ENCODE data around the gene IMPDH2.

The IMPDH2 gene

DNA sequence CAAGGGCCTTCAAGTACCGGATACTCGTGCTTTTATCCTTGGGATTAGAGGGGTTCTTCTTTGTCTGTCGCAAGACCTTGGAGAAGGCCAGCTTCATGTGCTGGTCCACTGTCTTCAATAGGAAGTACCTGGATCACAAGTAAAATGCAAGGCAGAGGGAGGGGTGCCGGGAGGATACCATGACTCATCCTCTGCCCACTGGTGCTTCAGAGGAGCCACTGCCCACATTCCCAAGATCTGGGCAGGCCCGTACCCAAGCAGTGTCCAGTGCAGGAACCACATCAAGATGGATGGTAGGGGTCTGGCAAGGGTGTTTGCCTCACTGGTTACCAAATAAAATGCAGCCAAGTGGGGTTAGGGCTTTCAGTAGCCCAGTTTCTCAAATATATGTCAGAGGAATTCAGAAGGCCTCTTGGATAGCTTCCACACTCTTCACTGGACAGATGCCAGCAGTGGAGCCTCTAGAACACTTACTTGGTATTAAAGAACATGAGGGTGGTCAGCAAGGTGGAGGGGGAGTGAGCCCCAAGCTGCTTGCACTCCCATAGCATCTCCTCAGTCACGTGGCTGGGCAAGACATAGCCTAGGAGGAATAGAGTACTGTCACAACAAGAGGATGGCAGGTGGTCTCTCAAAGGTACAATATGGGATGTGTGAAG is 3.6 kb upstream of the IMPDH2 start:
- H3K4me3 ChIP-seq (ENCODE audit: severe bottlenecking), result no peak overlapping the region
- peaks cover 70% of the 10 kb centered on the region for H3K36me3 ChIP-seq (ENCODE audit: low read depth)
- TF ChIP-seq, protein P1, sequence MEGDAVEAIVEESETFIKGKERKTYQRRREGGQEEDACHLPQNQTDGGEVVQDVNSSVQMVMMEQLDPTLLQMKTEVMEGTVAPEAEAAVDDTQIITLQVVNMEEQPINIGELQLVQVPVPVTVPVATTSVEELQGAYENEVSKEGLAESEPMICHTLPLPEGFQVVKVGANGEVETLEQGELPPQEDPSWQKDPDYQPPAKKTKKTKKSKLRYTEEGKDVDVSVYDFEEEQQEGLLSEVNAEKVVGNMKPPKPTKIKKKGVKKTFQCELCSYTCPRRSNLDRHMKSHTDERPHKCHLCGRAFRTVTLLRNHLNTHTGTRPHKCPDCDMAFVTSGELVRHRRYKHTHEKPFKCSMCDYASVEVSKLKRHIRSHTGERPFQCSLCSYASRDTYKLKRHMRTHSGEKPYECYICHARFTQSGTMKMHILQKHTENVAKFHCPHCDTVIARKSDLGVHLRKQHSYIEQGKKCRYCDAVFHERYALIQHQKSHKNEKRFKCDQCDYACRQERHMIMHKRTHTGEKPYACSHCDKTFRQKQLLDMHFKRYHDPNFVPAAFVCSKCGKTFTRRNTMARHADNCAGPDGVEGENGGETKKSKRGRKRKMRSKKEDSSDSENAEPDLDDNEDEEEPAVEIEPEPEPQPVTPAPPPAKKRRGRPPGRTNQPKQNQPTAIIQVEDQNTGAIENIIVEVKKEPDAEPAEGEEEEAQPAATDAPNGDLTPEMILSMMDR (IDR thresholded peaks at IDR 0.05; ENCODE audit: poor library complexity, severe bottlenecking), result no peak
- no peak for ATAC-seq (ENCODE audit: low read depth)
- DNase-seq (ENCODE audit: low spot score), result no peak
- H3K4me1 ChIP-seq (ENCODE audit: insufficient read depth, poor library complexity, severe bottlenecking), result peaks cover 5% of the 10 kb centered on the region
- no peak overlapping the region for H3K27ac ChIP-seq (ENCODE audit: poor library complexity, severe bottlenecking)
- no peaks in the 10 kb centered on the region for H3K27me3 ChIP-seq (ENCODE audit: insufficient read depth, poor library complexity, severe bottlenecking)
- no peaks in the 10 kb centered on the region for H3K9me3 ChIP-seq (ENCODE audit: severe bottlenecking)

DNA sequence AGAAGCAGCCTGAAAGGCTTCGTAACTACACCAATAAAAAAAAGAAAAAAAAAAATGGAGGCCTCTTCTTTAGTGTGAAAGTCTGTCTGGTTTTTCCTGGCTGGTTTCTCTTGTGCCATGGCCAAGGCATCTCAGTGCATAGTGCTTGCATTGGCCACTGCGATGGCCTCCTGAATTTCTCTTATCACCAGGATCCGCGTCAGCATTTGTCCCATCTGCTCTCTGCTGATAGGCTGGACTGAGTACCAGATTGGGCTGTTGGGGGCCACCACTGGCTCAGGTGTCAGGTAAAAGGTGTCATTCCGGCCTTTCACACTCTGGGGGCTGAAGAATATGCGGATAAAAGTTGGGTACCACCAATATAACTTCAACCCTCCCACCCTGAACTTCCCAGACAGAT is 1.1 kb upstream of the IMPDH2 start:
- no peak overlapping the region for H3K4me3 ChIP-seq (ENCODE audit: severe bottlenecking)
- no peaks in the 10 kb centered on the region for H3K27me3 ChIP-seq (ENCODE audit: insufficient read depth, poor library complexity, severe bottlenecking)
- no peaks in the 10 kb centered on the region for H3K9me3 ChIP-seq (ENCODE audit: severe bottlenecking)
- H3K27ac ChIP-seq (ENCODE audit: poor library complexity, severe bottlenecking), result no peak overlapping the region
- DNase-seq (ENCODE audit: low spot score), result no peak
- no peak for ATAC-seq (ENCODE audit: low read depth)
- peaks cover 77% of the 10 kb centered on the region for H3K36me3 ChIP-seq (ENCODE audit: low read depth)
- TF ChIP-seq, protein P1 (IDR thresholded peaks at IDR 0.05; ENCODE audit: poor library complexity, severe bottlenecking), result no peak
- H3K4me1 ChIP-seq (ENCODE audit: insufficient read depth, poor library complexity, severe bottlenecking), result peaks cover 5% of the 10 kb centered on the region

DNA sequence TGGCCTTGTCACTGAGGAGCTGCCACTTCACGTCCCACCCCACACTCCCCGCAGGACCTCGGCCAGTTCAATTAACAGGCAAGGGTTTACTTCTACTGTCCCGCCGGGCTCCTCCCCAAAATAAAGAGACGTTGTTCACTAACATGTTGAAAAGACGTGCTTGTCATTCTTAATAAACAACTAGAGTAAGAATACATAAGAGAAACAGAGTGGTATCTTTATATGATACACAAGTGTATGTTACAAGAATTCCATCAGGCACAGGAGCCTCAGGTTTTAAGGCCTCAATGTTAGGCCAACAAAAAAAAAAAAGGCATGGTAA is 326 bp upstream of the IMPDH2 start:
- DNase-seq (ENCODE audit: low spot score) (no peak), ATAC-seq (ENCODE audit: low read depth) (no peak)
- peak overlapping the region; percentile 52 for H3K27ac ChIP-seq (ENCODE audit: poor library complexity, severe bottlenecking)
- H3K4me1 ChIP-seq (ENCODE audit: insufficient read depth, poor library complexity, severe bottlenecking), result peaks cover 5% of the 10 kb centered on the region
- TF ChIP-seq, protein P1 (IDR thresholded peaks at IDR 0.05; ENCODE audit: poor library complexity, severe bottlenecking), result no peak
- peak overlapping the region; percentile 65 for H3K4me3 ChIP-seq (ENCODE audit: severe bottlenecking)
- no peaks in the 10 kb centered on the region for H3K27me3 ChIP-seq (ENCODE audit: insufficient read depth, poor library complexity, severe bottlenecking)
- no peaks in the 10 kb centered on the region for H3K9me3 ChIP-seq (ENCODE audit: severe bottlenecking)
- H3K36me3 ChIP-seq (ENCODE audit: low read depth), result peaks cover 77% of the 10 kb centered on the region

DNA sequence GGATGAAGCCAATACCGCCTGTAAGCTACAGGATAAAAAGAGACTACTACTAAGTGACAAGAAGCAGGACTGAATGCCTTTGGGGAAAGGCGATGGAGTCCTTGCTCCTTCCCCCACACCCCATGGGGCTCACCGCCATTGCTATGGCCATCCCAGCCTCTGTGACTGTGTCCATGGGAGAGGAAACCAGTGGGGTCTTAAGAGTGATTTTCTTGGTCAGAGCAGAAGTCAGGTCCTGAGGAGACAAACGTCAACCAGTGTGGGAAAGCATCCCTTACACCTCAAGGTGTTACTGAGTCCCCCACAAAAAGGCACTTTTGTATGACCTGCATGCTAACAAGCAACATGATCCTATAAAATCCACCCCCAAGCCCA is 913 bp downstream of the IMPDH2 start:
- Histone ChIP-seq H3K4me3 (ENCODE audit: severe bottlenecking) (peak overlapping the region; percentile 65), H3K27me3 (ENCODE audit: insufficient read depth, poor library complexity, severe bottlenecking) (no peaks in the 10 kb centered on the region), H3K36me3 (ENCODE audit: low read depth) (peaks cover 79% of the 10 kb centered on the region), H3K27ac (ENCODE audit: poor library complexity, severe bottlenecking) (peak overlapping the region; percentile 52), H3K9me3 (ENCODE audit: severe bottlenecking) (no peaks in the 10 kb centered on the region), H3K4me1 (ENCODE audit: insufficient read depth, poor library complexity, severe bottlenecking) (peaks cover 5% of the 10 kb centered on the region)
- TF ChIP-seq, protein P1 (IDR thresholded peaks at IDR 0.05; ENCODE audit: poor library complexity, severe bottlenecking), result no peak
- ATAC-seq (ENCODE audit: low read depth) (no peak), DNase-seq (ENCODE audit: low spot score) (no peak)

DNA sequence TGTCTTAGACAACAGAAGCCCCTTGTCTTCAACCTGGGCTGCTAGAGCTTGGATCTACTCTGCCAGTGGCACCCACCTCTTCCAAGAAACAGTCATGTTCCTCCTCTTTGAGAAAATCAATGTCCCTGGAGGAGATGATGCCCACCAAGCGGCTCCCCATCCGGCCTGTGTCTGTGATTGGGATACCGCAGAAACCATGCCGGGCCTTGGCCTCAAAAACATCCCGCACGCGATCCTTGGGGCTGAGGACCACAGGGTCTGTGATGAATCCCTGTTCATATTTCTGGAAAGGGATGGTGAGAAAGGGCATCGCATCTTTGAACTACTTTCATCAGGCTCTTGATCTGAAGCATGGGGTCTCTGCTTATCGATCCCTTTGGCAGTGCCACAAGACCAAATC is 1.6 kb downstream of the IMPDH2 start:
- H3K27me3 ChIP-seq (ENCODE audit: insufficient read depth, poor library complexity, severe bottlenecking), result no peaks in the 10 kb centered on the region
- peak overlapping the region; percentile 52 for H3K27ac ChIP-seq (ENCODE audit: poor library complexity, severe bottlenecking)
- H3K4me3 ChIP-seq (ENCODE audit: severe bottlenecking), result no peak overlapping the region
- peaks cover 79% of the 10 kb centered on the region for H3K36me3 ChIP-seq (ENCODE audit: low read depth)
- TF ChIP-seq, protein P1 (IDR thresholded peaks at IDR 0.05; ENCODE audit: poor library complexity, severe bottlenecking), result no peak
- peaks cover 5% of the 10 kb centered on the region for H3K4me1 ChIP-seq (ENCODE audit: insufficient read depth, poor library complexity, severe bottlenecking)
- ATAC-seq (ENCODE audit: low read depth), result no peak
- no peaks in the 10 kb centered on the region for H3K9me3 ChIP-seq (ENCODE audit: severe bottlenecking)
- no peak for DNase-seq (ENCODE audit: low spot score)

All from RWPE2 (cell line).